ENCODE data around the gene ILKAP.
A peak's percentile ranks its signal among the peaks of the same experiment; 100 is the strongest.

ILKAP gene

GRCh38 chr2:238237431-238238135, 34.1 kb upstream of the ILKAP start:
- no peak for DNase-seq

GRCh38 chr2:238236571-238236970, 33.1 kb upstream of the ILKAP start:
- DNase-seq, result no peak

GRCh38 chr2:238235856-238236255, 32.4 kb upstream of the ILKAP start:
- no peak for DNase-seq

- DNase-seq, result no peak
Observed at GRCh38 chr2:238235331-238235732, 31.8 kb upstream of the ILKAP start.

GRCh38 chr2:238233625-238234024, 30.1 kb upstream of the ILKAP start:
- DNase-seq, result no peak

- no peak for DNase-seq
Observed at GRCh38 chr2:238231809-238232208, 28.3 kb upstream of the ILKAP start.

GRCh38 chr2:238231251-238231793, 27.8 kb upstream of the ILKAP start:
- DNase-seq, result peak; percentile 48

GRCh38 chr2:238230699-238231098, 27.2 kb upstream of the ILKAP start:
- no peak for DNase-seq

GRCh38 chr2:238228700-238229099, 25.2 kb upstream of the ILKAP start:
- no peak for DNase-seq

GRCh38 chr2:238227587-238228032, 24.1 kb upstream of the ILKAP start:
- DNase-seq, result no peak

- no peak for DNase-seq
Observed at GRCh38 chr2:238226698-238227586, 23.4 kb upstream of the ILKAP start.

GRCh38 chr2:238225911-238226697, 22.6 kb upstream of the ILKAP start:
- DNase-seq, result peak; percentile 37

- DNase-seq, result no peak
Observed at GRCh38 chr2:238225121-238225520, 21.6 kb upstream of the ILKAP start.

GRCh38 chr2:238224356-238225035, 21.0 kb upstream of the ILKAP start:
- no peak for DNase-seq

GRCh38 chr2:238220892-238221521, 17.5 kb upstream of the ILKAP start:
- DNase-seq, result no peak

GRCh38 chr2:238220274-238220891, 16.9 kb upstream of the ILKAP start:
- DNase-seq, result no peak

GRCh38 chr2:238216651-238217184, 13.2 kb upstream of the ILKAP start:
- no peak for DNase-seq

GRCh38 chr2:238207006-238207405, 3.5 kb upstream of the ILKAP start:
- DNase-seq, result no peak

- no peak for DNase-seq
Observed at GRCh38 chr2:238203973-238204683, 633 bp upstream of the ILKAP start.
